HEK293T (cell line): ENCODE data around the gene TAF7L.

Source experiments
- BHLHE40 ChIP-seq: fragments of 450-650 bp; IDR thresholded peaks from 2 replicates; pipeline ENCODE4 v1.6.1; 2016; ENCODE audit warnings: mild to moderate bottlenecking, moderate library complexity, borderline replicate concordance
- CTBP1 ChIP-seq: fragments of 450-650 bp; IDR thresholded peaks from 2 replicates; pipeline ENCODE4 v1.6.1; 2016; ENCODE audit warnings: borderline replicate concordance
- ELF4 ChIP-seq: fragments of 450-650 bp; IDR thresholded peaks from 2 replicates; pipeline ENCODE4 v1.6.1; 2017; ENCODE audit warnings: antibody characterized with exemption
- FOXA1 ChIP-seq: fragments of 450-650 bp; IDR thresholded peaks from 2 replicates; pipeline ENCODE4 v1.6.1; 2016; ENCODE audit warnings: mild to moderate bottlenecking
- FOXK2 ChIP-seq: fragments of 450-650 bp; IDR thresholded peaks from 2 replicates; pipeline ENCODE4 v1.6.1; 2016; ENCODE audit warnings: mild to moderate bottlenecking
- FOXM1 ChIP-seq: fragments of 450-650 bp; IDR thresholded peaks from 2 replicates; pipeline ENCODE4 v1.6.1; 2017; ENCODE audit warnings: mild to moderate bottlenecking, borderline replicate concordance
- HDGF ChIP-seq: fragments of 450-650 bp; IDR thresholded peaks from 2 replicates; pipeline ENCODE4 v1.6.1; 2017; ENCODE audit warnings: antibody characterized with exemption, borderline replicate concordance
- L3MBTL2 ChIP-seq: fragments of 450-650 bp; conservative IDR thresholded peaks from 2 replicates; pipeline ENCODE4 v1.6.1; 2016; ENCODE audit warnings: mild to moderate bottlenecking
- NFRKB ChIP-seq: fragments of 450-650 bp; IDR thresholded peaks from 2 replicates; pipeline ENCODE4 v1.6.1; 2016; ENCODE audit warnings: mild to moderate bottlenecking, moderate library complexity
- SP1 ChIP-seq: fragments of 450-650 bp; IDR thresholded peaks from 2 replicates; pipeline ENCODE4 v1.6.1; 2017
- SUZ12 ChIP-seq: fragments of 450-650 bp; IDR thresholded peaks from 2 replicates; pipeline ENCODE4 v1.6.1; 2016; ENCODE audit warnings: mild to moderate bottlenecking
- ZNF384 ChIP-seq: fragments of 450-650 bp; IDR thresholded peaks from 2 replicates; pipeline ENCODE4 v1.6.1; 2016
- TF ChIP-seq, protein P1 (sequence below): fragments of 450-650 bp; IDR thresholded peaks from 2 replicates; pipeline ENCODE4 v1.6.1; 2016

DNA sequence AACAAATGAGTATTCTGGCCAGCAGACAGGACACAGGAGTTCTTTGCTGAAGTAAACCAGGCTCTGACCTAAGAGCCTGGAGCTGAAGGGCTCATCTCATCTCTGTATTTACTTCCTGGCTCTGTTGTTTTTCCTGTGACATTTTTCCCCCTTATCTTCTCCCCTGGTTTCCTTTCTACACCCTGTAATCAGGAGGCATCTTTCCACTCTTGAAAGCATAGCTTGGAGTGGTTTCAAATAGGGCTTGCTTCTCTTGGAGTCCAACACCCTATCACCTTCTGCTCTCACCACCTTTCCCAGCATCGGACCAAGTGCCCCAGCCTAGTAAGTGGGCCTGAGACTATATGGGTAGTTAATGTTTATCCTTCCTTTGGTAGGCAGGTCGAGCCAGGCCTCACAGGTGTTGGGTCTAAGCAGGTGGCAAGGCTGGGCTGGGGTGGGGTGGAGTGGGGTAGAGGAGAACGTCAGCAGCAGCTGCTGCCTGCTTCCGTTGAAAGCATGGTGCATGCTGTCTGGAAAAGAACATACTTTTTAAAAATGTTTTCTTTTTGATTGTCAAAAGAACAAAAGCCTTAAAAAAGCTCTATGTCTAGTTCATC, 70.4 kb downstream of the TAF7L start:
- TF ChIP-seq FOXA1 (no peak), L3MBTL2 (no peak), ELF4 (no peak), NFRKB (no peak), SUZ12 (no peak), FOXK2 (no peak), FOXM1 (no peak), HDGF (no peak), SP1 (no peak), BHLHE40 (no peak), ZNF384 (no peak), CTBP1 (no peak)
- TF ChIP-seq, protein P1, sequence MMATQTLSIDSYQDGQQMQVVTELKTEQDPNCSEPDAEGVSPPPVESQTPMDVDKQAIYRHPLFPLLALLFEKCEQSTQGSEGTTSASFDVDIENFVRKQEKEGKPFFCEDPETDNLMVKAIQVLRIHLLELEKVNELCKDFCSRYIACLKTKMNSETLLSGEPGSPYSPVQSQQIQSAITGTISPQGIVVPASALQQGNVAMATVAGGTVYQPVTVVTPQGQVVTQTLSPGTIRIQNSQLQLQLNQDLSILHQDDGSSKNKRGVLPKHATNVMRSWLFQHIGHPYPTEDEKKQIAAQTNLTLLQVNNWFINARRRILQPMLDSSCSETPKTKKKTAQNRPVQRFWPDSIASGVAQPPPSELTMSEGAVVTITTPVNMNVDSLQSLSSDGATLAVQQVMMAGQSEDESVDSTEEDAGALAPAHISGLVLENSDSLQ, result no peak
